Esophagus muscularis mucosa (tissue), 4 donors: ENCODE data around the gene LRRC75B.

ENCODE experiments used
- EP300 ChIP-seq: sonication (generic); formaldehyde crosslinking; IDR thresholded peaks from one replicate; pipeline ENCODE4 v1.6.1; 2017; ENCODE audit warnings: antibody characterized with exemption
- POLR2A ChIP-seq: fragments of 450-650 bp; IDR thresholded peaks from one replicate; pipeline ENCODE4 v1.6.1; 2017; ENCODE audit warnings: antibody characterized with exemption, moderate library complexity, mild to moderate bottlenecking, low read depth
- POLR2AphosphoS5 ChIP-seq, 2 donors: sonication (generic); formaldehyde crosslinking; IDR thresholded peaks; one replicate each; pipeline ENCODE4 v1.6.1; 2017; ENCODE audit warnings: antibody characterized with exemption in 2 of 2
- TF ChIP-seq, protein P1 (sequence below), 3 experiments: fragments of 200-600 bp in 2 of 3; fragments of 450-650 bp in 1 of 3; sonication (generic) in 2 of 3; IDR thresholded peaks; one replicate each; pipeline ENCODE4 v1.5.1; 2017 to 2019; ENCODE audit warnings: antibody characterized with exemption in 3 of 3, mild to moderate bottlenecking in 2 of 3, moderate library complexity in 1 of 3

DNA sequence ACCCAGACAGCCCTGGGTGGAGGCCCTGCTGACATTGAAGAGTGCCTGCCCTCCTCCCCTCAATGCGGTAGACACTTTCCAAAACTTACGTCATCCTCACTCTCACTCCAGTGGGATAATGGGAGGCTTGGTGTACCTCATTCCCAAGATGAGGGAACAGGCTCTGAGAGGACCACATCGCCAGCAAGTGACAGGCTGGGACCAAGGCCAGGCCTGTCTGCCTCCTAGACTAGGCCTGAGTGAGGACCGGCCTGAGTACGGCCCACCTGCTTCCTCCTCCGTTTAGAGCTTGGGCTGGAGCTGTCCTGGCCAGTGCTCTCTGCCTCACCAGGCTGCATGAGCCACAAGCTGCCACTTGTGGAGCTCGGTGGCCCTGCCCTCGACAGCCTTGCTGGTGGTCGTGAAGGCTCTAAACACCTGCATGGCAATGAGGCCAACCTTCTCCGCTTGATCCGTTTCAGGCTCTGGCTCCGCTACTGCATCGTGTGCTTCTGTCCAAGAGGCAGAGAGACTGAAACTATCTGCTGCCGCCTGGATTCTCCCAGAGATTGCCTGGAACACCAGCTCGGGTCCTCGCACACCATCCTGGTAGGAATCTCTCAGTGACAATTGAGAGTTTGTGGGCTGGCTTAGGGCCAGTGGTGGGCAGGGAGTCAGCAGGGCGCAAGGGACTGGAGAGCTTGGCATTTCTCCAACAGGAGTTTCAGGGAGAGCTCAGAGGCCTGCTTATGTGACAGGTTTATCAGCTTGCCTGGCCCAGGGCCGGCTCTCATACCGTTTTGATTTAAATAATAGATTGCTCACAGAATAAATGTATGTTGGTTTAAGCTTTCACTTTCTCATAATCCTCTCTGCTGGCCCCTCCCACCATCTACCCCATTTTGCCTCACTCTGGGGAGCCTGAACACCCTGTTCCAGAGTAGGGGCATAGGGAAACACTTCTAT is 9.4 kb downstream of the LRRC75B start:
- no peak for TF ChIP-seq POLR2A
- TF ChIP-seq, protein P1, sequence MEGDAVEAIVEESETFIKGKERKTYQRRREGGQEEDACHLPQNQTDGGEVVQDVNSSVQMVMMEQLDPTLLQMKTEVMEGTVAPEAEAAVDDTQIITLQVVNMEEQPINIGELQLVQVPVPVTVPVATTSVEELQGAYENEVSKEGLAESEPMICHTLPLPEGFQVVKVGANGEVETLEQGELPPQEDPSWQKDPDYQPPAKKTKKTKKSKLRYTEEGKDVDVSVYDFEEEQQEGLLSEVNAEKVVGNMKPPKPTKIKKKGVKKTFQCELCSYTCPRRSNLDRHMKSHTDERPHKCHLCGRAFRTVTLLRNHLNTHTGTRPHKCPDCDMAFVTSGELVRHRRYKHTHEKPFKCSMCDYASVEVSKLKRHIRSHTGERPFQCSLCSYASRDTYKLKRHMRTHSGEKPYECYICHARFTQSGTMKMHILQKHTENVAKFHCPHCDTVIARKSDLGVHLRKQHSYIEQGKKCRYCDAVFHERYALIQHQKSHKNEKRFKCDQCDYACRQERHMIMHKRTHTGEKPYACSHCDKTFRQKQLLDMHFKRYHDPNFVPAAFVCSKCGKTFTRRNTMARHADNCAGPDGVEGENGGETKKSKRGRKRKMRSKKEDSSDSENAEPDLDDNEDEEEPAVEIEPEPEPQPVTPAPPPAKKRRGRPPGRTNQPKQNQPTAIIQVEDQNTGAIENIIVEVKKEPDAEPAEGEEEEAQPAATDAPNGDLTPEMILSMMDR (IDR thresholded peaks at IDR 0.05) = no peak
- TF ChIP-seq EP300 = no peak
- no peak for TF ChIP-seq POLR2AphosphoS5 (IDR thresholded peaks at IDR 0.05)
